HG03520 (cell line): Measurements from ENCODE around the gene MED27.
"Not testable (repeated sequence)": the region's sequence is repeated elsewhere in the genome, so short reads cannot be mapped to it uniquely, and the experiment has no call there.

Source experiments
- ATAC-seq: cut with Tn5 transposase; IDR thresholded peaks from one replicate; pipeline ENCODE4 v1.9.1; 2021; ENCODE audit warnings: mild to moderate bottlenecking, moderate library complexity; ENCODE audit not compliant: unreplicated experiment

MED27 gene

DNA sequence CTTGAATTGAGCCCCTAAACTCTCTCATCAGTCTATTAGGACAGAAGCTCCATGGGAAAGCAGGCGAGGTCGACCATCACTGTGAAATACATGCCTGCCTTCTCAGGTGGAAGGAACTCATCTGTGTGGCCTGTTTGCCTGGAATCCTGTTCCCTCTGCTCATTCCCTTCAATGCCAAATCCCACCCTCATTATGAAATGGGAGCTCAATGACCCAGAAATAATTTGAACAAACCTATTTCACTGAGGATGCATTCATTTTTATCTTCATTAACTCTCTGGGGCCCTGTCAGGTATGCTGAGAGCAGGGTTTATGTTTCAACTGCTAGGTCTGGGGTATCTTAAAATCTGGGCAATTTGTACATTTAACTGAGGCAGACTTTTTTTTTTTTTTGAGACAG lies 142.2 kb downstream of the MED27 start:
- no peak for ATAC-seq

DNA sequence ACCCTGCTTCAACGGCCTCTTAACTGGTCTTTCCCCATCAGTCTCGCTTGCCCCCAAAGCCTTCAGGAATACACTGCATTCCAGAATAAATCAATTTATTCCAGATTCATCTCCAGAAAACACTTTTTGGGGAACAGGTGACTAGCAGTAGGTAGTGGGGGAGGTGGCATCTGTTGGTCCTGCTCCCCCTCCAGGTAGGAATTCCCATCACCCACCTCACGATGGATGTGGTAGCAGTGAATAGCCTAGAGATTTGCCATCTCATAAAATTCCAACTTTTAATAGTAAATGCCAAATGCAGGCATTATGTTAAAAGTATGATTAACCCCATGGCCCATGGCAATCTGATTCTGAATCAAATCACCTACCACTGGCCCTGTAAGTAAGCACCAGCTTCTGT lies 142.7 kb downstream of the MED27 start:
- no peak for ATAC-seq

GRCh38 chr9:131934673-131935072 lies 145.0 kb downstream of the MED27 start:
- ATAC-seq: no peak

- no peak for ATAC-seq
These were observed 152.6 kb downstream of the MED27 start for GRCh38 chr9:131927091-131927490.

GRCh38 chr9:131926360-131926922 lies 153.2 kb downstream of the MED27 start:
- no peak for ATAC-seq

DNA sequence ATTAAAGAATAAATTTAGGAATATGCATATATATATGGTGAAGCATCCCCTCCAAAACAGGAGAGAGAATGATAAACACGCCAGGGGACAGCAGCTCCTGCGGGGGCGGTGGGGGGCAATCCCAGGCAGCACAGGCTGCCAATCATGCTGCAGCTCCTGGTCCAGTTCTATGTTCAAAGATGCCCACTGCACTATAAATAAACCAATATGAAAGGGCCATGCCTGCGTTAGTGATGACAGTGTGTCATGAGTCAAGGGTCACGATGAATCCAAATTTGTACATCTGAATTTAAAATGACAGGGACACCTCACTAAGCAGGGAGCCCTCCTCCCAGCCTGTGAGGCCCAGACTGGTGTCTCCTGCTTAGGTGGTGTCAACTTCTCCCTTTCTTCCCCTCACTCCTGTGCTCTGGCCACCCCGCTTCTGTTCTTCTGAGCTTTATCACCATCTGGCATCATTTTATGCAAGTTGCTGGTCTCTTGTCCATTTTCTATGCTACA lies 153.9 kb downstream of the MED27 start:
- no peak for ATAC-seq

DNA sequence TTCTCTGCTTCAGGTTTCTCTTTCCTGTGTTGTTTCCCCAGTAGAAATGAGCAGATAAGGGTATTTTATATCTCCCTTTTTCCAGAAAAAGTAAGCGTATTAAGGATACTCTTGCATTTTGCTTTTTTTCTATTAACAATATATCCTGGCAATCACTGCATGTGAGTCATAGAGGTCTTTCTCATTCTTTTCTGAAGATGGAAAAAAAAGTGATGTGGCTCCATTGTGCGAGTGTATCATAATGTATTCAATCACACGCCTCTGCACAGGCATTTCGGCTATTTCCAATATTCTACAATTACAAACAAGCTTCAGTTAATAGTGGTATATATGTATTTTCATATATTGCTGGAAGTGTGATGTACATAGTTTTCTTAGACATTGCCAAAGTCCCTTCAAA lies 155.9 kb downstream of the MED27 start:
- ATAC-seq: no peak

- no peak for ATAC-seq
These were observed 156.5 kb downstream of the MED27 start for GRCh38 chr9:131923132-131923671.

- not testable (repeated sequence) for ATAC-seq
These were observed 158.0 kb downstream of the MED27 start for GRCh38 chr9:131921635-131922034.

GRCh38 chr9:131919216-131919615 lies 160.5 kb downstream of the MED27 start:
- ATAC-seq: no peak

DNA sequence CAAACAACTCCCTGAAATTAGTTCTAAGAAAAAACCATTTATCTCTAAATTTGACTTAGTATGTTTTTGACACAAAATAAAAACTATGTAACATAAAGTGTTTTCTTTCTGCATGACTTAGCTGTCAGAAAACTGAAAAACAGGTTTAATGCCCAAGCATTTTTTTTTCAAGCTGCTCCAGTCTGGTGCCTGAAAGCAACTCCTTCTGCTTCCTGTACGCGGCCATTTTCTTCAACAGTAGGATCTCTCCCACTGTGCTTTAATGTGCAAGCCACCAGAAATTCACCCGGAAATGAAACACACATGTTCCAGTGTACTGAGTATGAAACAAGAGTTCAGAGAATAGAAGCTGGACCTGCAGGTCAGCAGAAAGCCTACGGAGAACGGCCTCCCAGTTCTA lies 161.2 kb downstream of the MED27 start:
- ATAC-seq: no peak

DNA sequence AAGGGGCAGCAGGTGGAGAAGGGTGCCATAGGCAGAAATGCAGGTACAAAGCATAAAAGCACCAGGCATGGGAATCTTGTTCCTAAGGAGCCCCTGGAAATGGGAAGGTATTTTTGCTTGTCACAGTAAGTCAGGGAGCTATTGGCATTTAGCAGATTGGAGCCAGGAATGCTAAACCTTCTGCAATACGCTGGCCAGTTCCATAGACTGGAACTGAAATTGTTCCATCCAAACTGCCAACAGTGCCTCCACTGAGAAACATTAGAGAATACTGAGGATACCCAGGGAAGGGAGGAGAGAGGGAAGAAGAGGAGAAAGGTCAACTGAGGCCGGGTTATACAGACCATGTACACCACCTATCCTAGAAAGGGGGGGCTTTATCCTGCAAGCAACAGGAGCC lies 162.7 kb downstream of the MED27 start:
- no peak for ATAC-seq

DNA sequence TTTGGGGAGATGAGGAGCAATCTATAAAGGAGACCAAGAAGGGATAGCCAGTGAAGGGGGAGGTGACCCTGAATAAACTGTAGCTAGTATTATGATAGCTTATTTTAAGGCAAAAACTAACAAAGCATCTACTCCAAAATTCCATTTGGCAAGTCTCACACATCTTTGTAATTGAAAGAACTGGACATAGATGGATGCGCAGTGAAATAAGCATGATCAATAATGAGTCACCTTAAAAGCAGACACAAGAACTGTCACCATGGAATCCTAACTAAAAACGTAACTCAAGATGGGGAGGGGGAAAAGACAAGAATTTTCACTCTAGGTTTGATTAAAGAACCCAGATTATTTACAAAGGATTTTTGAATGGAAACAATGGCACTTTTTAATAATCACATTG lies 164.5 kb downstream of the MED27 start:
- no peak for ATAC-seq

DNA sequence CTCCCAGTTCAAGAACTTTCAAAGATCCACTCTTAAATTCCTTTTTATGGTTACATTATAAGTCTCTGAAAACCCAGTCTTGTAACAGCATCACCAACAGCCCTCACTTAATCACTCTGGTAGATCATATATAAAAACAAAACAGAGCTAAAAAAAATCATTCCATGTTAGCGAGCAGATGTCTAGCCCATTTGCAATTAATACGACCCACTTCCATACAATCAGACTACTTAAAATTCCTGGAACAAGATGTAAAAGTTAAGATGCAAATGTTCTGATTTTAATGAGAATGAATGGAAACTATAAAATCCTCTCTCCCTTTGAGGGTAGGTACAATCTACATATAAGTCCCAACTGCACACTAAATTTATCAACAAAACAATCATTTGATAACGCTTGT lies 167.0 kb downstream of the MED27 start:
- ATAC-seq: no peak

GRCh38 chr9:131912069-131912468 lies 167.6 kb downstream of the MED27 start:
- ATAC-seq: no peak

DNA sequence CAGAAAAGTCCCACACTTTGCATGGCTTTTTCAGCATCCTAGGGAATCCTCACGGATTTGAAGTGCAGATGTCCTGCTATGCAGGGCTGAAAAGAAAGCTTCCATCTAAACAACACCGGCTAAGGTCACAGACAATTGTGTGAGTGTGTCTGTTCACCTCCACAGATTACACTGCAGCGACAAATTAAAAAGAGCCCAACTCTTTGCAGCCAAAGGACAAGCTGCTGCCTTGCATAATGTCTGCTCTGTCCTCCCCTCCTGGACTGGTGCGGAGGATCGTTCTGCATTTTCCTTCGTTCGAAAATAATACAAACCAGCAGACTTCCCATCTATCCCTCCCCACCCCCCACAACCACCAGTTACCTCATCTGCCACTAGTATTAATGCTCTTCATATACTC lies 169.1 kb downstream of the MED27 start:
- ATAC-seq: no peak

GRCh38 chr9:131905144-131905543 lies 174.5 kb downstream of the MED27 start:
- no peak for ATAC-seq

- no peak for ATAC-seq
These were observed 180.1 kb downstream of the MED27 start for GRCh38 chr9:131899296-131900228.

- no peak for ATAC-seq
These were observed 186.7 kb downstream of the MED27 start for GRCh38 chr9:131892902-131893500.

- ATAC-seq: no peak
These were observed 187.4 kb downstream of the MED27 start for GRCh38 chr9:131892162-131892707.

- ATAC-seq: no peak
These were observed 188.1 kb downstream of the MED27 start for GRCh38 chr9:131891598-131891997.
